Activated CD4-positive, alpha-beta T cell treated with anti-CD3 and anti-CD28 coated beads for 36 hours (primary cell): Measurements from ENCODE around the gene CTDSP2. TPM values are rescaled to one million over a fixed set of nuclear protein-coding genes. Genes with fewer than 3 reads are reported as not detected.
A peak's percentile ranks its signal among the peaks of the same experiment; 100 is the strongest.
"Not testable (repeated sequence)": the region's sequence is repeated elsewhere in the genome, so short reads cannot be mapped to it uniquely, and the experiment has no call there.

Experiments
- ATAC-seq: fragments of 200-7000 bp; cut with Tn5 transposase; one replicate; pipeline ENCODE4 v1.10.0; 2021; ENCODE audit warnings: mild to moderate bottlenecking, moderate library complexity
- CTCF ChIA-PET: fragments of 350-600 bp; sonication (Branson Sonifier 250); formaldehyde crosslinking; loops from one replicate; lab custom pipeline; 2021; ENCODE audit warnings: antibody characterized with exemption; lab: Charles Lee
- POLR2A ChIA-PET: fragments of 350-600 bp; sonication (Branson Sonifier 250); formaldehyde crosslinking; loops from one replicate; lab custom pipeline; 2021; ENCODE audit warnings: antibody characterized with exemption, inconsistent platforms; lab: Charles Lee
- DNase-seq: peaks from one replicate; pipeline ENCODE4 v3.0.0-alpha.2; 2020
- H3K27ac Mint-ChIP-seq: one replicate; pipeline ENCODE4 v1.8.0; 2021; ENCODE audit warnings: mixed read lengths
- H3K27me3 Mint-ChIP-seq: one replicate; pipeline ENCODE4 v1.8.0; 2021; ENCODE audit warnings: mixed read lengths
- H3K36me3 Mint-ChIP-seq: one replicate; pipeline ENCODE4 v1.8.0; 2021; ENCODE audit warnings: low read depth, mixed read lengths
- H3K4me1 Mint-ChIP-seq: one replicate; pipeline ENCODE4 v1.8.0; 2021; ENCODE audit warnings: mixed read lengths
- H3K4me3 Mint-ChIP-seq: one replicate; pipeline ENCODE4 v1.8.0; 2021; ENCODE audit warnings: mild to moderate bottlenecking, moderate library complexity, mixed read lengths
- H3K9me3 Mint-ChIP-seq: one replicate; pipeline ENCODE4 v1.8.0; 2021; ENCODE audit warnings: low read depth, mixed read lengths
- intact Hi-C, 2 experiments: fragments of 100-400 bp; cut with DNase I in 1 of 2; cut with micrococcal nuclease in 1 of 2; formaldehyde crosslinking; loops; one replicate each; pipeline versions ENCODE4 v1.14.2 to v1.15.1; 2022 to 2024; cut with DNase I, micrococcal nuclease
- total RNA-seq, 2 experiments: library from RNA; stranded (reverse); gene quantifications; one replicate each; pipeline ENCODE4 v1.2.3, GENCODE V29; 2021

The CTDSP2 gene
- total RNA-seq, 2 experiments from 2014 or later = 80.9 to 85.4 TPM

- Mint-ChIP-seq H3K4me1 (peaks cover 35% of the 10 kb centered on the region), H3K4me3 (no peak overlapping the region), H3K27me3 (no peaks in the 10 kb centered on the region), H3K27ac (peak overlapping the region; percentile 98), H3K36me3 (peaks cover 16% of the 10 kb centered on the region), H3K9me3 (no peaks in the 10 kb centered on the region)
- ATAC-seq = no peak
- intact Hi-C loops = loop anchor here in 1 of 2 experiments (5.0 kb wide), 1 partner anchor 66 kb away; the partner anchor contains the start of gene CTDSP2
- POLR2A ChIA-PET = no interaction called here
- no peak for DNase-seq
- CTCF ChIA-PET = interaction anchor here (0.7 to 3.8 kb wide), 16 partner anchors 9 to 606 kb away, joined by 3 to 24 read pairs (median 4); partner anchors contain the start of genes EEF1AKMT3, METTL1 and TSPAN31
Observed at GRCh38 chr12:57781244-57781643, 65.3 kb downstream of the CTDSP2 start.

DNA sequence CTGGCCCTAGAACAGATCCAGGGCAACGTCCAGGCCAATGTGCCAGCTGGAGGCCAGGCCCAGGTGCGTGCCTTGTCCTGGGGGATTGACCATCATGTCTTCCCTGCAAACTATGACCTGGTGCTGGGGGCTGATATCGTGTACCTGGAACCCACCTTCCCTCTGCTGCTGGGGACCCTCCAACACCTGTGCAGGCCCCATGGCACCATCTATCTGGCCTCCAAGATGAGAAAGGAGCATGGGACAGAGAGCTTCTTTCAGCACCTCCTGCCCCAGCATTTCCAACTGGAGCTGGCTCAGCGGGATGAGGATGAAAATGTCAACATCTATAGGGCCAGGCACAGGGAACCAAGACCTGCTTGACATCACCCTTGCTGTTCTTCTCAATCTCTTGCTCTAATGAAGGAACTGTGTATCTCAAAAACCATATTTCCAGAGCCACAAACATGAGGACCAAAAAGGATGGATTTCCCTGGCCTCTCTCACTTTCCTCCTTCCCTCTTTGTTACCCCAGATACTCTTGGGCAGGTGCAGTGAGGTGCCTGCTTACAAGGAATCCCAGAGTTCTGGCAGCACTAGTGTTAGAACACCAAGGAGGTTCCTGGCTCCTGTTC is 66.1 kb downstream of the CTDSP2 start:
- Mint-ChIP-seq H3K27me3 (no peaks in the 10 kb centered on the region), H3K4me1 (peaks cover 37% of the 10 kb centered on the region), H3K36me3 (peaks cover 22% of the 10 kb centered on the region), H3K27ac (no peak overlapping the region), H3K9me3 (no peaks in the 10 kb centered on the region), H3K4me3 (no peak overlapping the region)
- ATAC-seq (no peak), DNase-seq (no peak)
- ChIA-PET POLR2A (no interaction called here), CTCF (interaction anchor here (1.1 to 1.7 kb wide), 4 partner anchors 21 to 124 kb away, joined by 3 to 4 read pairs (median 4); no protein-coding TSS in a partner anchor)
- intact Hi-C loops = loop anchor here in 1 of 2 experiments (5.0 kb wide), 1 partner anchor 67 kb away; the partner anchor contains the start of gene CTDSP2

DNA sequence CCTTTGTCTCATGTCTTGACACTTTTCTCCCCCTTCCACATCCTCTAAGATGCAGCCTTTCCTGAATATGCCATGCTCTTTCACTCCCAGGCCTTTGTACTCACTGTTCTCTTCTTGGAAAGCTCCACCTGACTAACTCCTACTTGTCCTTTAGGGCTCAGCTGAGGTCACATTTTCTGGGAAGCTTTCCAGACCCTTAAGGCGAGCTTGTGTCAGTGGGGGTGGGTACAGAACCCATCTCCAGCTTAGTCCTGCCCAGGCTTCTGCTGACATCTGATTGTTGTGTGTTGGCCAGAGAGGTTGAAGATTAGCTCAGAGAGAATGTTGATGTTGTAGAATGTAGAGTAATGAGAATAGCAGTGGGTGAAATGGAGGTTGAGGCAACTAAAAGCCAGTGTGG is 66.8 kb downstream of the CTDSP2 start:
- intact Hi-C loops = loop anchor here in 1 of 2 experiments (5.0 kb wide), 1 partner anchor 68 kb away; the partner anchor contains the start of gene CTDSP2
- H3K27ac Mint-ChIP-seq = peak overlapping the region; percentile 17

GRCh38 chr12:57777911-57778310 is 68.6 kb downstream of the CTDSP2 start:
- H3K36me3 Mint-ChIP-seq = peaks cover 18% of the 10 kb centered on the region
- H3K4me1 Mint-ChIP-seq = peaks cover 36% of the 10 kb centered on the region
- H3K27me3 Mint-ChIP-seq = no peaks in the 10 kb centered on the region
- DNase-seq = no peak
- POLR2A ChIA-PET = interaction anchor here (0.7 kb wide), 1 partner anchor 18 kb away, joined by 7 read pairs; no protein-coding TSS in a partner anchor
- intact Hi-C loops = no loop called here
- H3K4me3 Mint-ChIP-seq = no peak overlapping the region
- CTCF ChIA-PET = interaction anchor here (2.7 kb wide), 1 partner anchor 21 kb away, joined by 15 read pairs; no protein-coding TSS in a partner anchor
- ATAC-seq = no peak
- H3K9me3 Mint-ChIP-seq = no peaks in the 10 kb centered on the region
- no peak overlapping the region for H3K27ac Mint-ChIP-seq

More for the DNA sequence above, 66.8 kb downstream of the CTDSP2 start:
- ATAC-seq = no peak
- Mint-ChIP-seq H3K9me3 (no peaks in the 10 kb centered on the region), H3K36me3 (peaks cover 22% of the 10 kb centered on the region), H3K4me3 (no peak overlapping the region), H3K27me3 (no peaks in the 10 kb centered on the region), H3K4me1 (peaks cover 37% of the 10 kb centered on the region)
- ChIA-PET CTCF (interaction anchor here (0.6 to 2.7 kb wide), 9 partner anchors 14 to 137 kb away, joined by 3 to 15 read pairs (median 4); no protein-coding TSS in a partner anchor), POLR2A (no interaction called here)
- no peak for DNase-seq

DNA sequence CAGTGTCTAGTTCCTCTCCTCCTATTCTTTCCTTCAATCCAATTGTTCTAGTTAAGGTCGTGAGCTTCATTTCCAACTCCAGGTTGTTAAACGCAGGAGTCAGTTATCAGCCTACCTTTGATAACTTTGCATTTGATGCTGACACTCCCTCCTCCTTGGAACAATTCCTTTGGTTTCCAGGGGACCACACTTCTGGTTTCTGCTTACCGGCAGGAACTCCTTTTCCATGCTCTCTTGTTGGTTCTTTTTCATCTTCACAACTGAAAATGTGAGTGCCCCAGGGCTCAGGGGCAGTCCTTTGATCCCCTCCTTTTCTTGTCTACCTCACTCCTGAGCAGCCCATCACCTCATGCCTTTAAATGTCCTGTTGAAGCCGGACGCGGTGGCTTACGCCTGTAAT is 69.2 kb downstream of the CTDSP2 start:
- Mint-ChIP-seq H3K4me1 (peaks cover 33% of the 10 kb centered on the region), H3K36me3 (peaks cover 16% of the 10 kb centered on the region), H3K4me3 (no peak overlapping the region), H3K27ac (no peak overlapping the region), H3K27me3 (no peaks in the 10 kb centered on the region), H3K9me3 (no peaks in the 10 kb centered on the region)
- POLR2A ChIA-PET = interaction anchor here (0.7 kb wide), 1 partner anchor 17 kb away, joined by 7 read pairs; no protein-coding TSS in a partner anchor
- intact Hi-C loops = no loop called here
- DNase-seq = no peak
- CTCF ChIA-PET = interaction anchor here (0.6 to 2.7 kb wide), 4 partner anchors 11 to 127 kb away, joined by 3 to 15 read pairs (median 3); partner anchors contain the start of gene CYP27B1
- ATAC-seq = no peak

DNA sequence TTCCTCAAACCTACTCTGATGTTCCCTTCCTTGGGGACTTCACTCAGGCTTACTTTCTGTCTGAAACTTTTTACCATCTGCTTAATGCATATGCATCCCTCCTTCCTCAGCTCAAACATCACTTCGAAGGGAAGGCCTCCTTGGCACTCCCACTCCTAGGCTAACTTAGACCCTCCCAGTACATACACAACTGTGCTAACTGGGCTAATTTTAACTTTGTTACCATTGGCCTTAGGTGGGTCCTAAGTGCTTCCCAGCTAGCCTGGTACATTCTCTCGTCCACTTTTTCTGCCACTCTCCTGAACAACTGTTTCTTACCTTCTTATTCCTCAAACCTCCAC is 70.3 kb downstream of the CTDSP2 start:
- peaks cover 28% of the 10 kb centered on the region for H3K4me1 Mint-ChIP-seq
- DNase-seq = no peak
- H3K27ac Mint-ChIP-seq = no peak overlapping the region
- peaks cover 16% of the 10 kb centered on the region for H3K36me3 Mint-ChIP-seq
- H3K9me3 Mint-ChIP-seq = no peaks in the 10 kb centered on the region
- no peak for ATAC-seq
- ChIA-PET CTCF (interaction anchor here (1.2 to 1.5 kb wide), 2 partner anchors 16 to 18 kb away, joined by 3 to 4 read pairs; no protein-coding TSS in a partner anchor), POLR2A (no interaction called here)
- H3K4me3 Mint-ChIP-seq = no peak overlapping the region
- intact Hi-C loops = no loop called here
- H3K27me3 Mint-ChIP-seq = no peaks in the 10 kb centered on the region

GRCh38 chr12:57775563-57776246 is 70.8 kb downstream of the CTDSP2 start:
- no peak overlapping the region for H3K27ac Mint-ChIP-seq
- H3K27me3 Mint-ChIP-seq = no peaks in the 10 kb centered on the region
- POLR2A ChIA-PET = interaction anchor here (0.6 kb wide), 1 partner anchor 10 kb away, joined by 3 read pairs; no protein-coding TSS in a partner anchor
- ATAC-seq (no peak), DNase-seq (no peak)
- H3K36me3 Mint-ChIP-seq = peaks cover 18% of the 10 kb centered on the region
- intact Hi-C loops = no loop called here
- no peaks in the 10 kb centered on the region for H3K9me3 Mint-ChIP-seq
- H3K4me3 Mint-ChIP-seq = no peak overlapping the region
- peaks cover 26% of the 10 kb centered on the region for H3K4me1 Mint-ChIP-seq
- CTCF ChIA-PET = interaction anchor here (0.8 to 1.5 kb wide), 5 partner anchors 16 to 22 kb away, joined by 3 to 5 read pairs (median 3); no protein-coding TSS in a partner anchor

DNA sequence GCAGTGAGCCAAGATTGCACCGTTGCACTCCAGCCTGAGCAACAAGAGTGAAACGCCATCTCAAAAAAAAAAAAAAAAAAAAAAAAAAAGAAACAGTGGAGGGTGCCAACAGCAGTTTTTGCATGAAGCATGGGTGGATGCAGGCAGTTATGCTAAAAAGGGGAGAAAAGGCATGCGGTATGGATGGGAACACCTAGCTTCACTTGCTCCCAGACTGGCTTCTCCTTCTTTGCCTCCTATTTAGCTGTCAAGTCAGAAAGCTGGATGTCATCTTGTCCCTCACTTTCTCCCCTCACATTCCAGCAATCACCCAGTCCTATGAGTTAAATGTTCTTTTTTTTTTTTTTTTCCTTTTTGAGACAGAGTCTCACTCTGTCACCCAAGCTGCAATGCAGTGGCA is 71.5 kb downstream of the CTDSP2 start:
- ATAC-seq (no peak), DNase-seq (no peak)
- H3K27ac Mint-ChIP-seq = no peak overlapping the region
- intact Hi-C loops = no loop called here
- H3K4me3 Mint-ChIP-seq = no peak overlapping the region
- H3K9me3 Mint-ChIP-seq = no peaks in the 10 kb centered on the region
- H3K27me3 Mint-ChIP-seq = no peaks in the 10 kb centered on the region
- H3K4me1 Mint-ChIP-seq = peaks cover 25% of the 10 kb centered on the region
- ChIA-PET POLR2A (interaction anchor here (0.6 kb wide), 2 partner anchors 9 to 167 kb away, joined by 3 to 4 read pairs; no protein-coding TSS in a partner anchor), CTCF (interaction anchor here (0.5 to 1.5 kb wide), 5 partner anchors 8 to 69 kb away, joined by 3 to 5 read pairs (median 3); partner anchors contain the start of gene CYP27B1)
- H3K36me3 Mint-ChIP-seq = peaks cover 25% of the 10 kb centered on the region

DNA sequence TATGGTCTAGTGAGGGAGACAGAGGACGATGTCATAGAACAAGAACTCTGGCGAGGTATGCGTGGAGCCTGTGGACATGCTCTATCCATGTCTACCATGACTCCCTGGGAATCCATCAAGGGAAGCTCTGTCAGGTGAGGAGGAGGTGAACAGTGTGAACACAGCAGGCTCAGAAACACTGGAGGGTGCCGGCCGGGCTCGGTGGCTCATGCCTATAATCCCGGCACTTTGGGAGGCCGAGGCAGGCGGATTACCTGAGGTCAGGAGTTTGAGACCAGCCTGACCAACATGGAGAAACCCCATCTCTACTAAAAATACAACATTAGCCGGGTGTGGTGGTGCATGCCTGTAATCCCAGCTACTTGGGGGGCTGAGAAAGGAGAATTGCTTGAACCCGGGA is 71.9 kb downstream of the CTDSP2 start:
- H3K27ac Mint-ChIP-seq, H3K27me3 Mint-ChIP-seq, DNase-seq, intact Hi-C loops, H3K9me3 Mint-ChIP-seq, ATAC-seq, H3K4me3 Mint-ChIP-seq: not testable (repeated sequence)
- H3K36me3 Mint-ChIP-seq = peaks cover 29% of the 10 kb centered on the region
- ChIA-PET CTCF (interaction anchor here (0.5 to 1.5 kb wide), 4 partner anchors 8 to 70 kb away, joined by 3 to 5 read pairs (median 4); partner anchors contain the start of gene CYP27B1), POLR2A (interaction anchor here (0.6 kb wide), 2 partner anchors 9 to 167 kb away, joined by 3 to 4 read pairs; no protein-coding TSS in a partner anchor)
- peaks cover 24% of the 10 kb centered on the region for H3K4me1 Mint-ChIP-seq

- peaks cover 43% of the 10 kb centered on the region for H3K36me3 Mint-ChIP-seq
- peaks cover 22% of the 10 kb centered on the region for H3K4me1 Mint-ChIP-seq
- peak within 1 kb of the TSS; percentile 98 for H3K27ac Mint-ChIP-seq
- peak; percentile 62 for DNase-seq
- ChIA-PET CTCF (interaction anchor here (0.7 to 1.6 kb wide), 8 partner anchors 9 to 1914 kb away, joined by 3 to 11 read pairs (median 5); partner anchors contain the start of genes TSFM and TSPAN31), POLR2A (interaction anchor here (0.6 to 1.6 kb wide), 3 partner anchors 9 to 21 kb away, joined by 3 to 5 read pairs (median 4); partner anchors contain the start of genes CDK4 and TSFM)
- no peaks in the 10 kb centered on the region for H3K9me3 Mint-ChIP-seq
- ATAC-seq = peak; percentile 22
- H3K4me3 Mint-ChIP-seq = peak within 1 kb of the TSS; percentile 94
- H3K27me3 Mint-ChIP-seq = no peaks in the 10 kb centered on the region
- intact Hi-C loops = loop anchor here (1.0 to 2.0 kb wide), 4 partner anchors 10 to 126 kb away; partner anchors contain the start of genes CDK4 (in 2 of the 2) and TSFM (in 2 of the 2)
Observed at GRCh38 chr12:57772429-57773322, 73.9 kb downstream of the CTDSP2 start, which contains the start of gene EEF1AKMT3. TSS of gene EEF1AKMT3 (plus strand) at chr12:57772614. CDS start at chr12:57772725, 111 bp downstream.
